ENCODE results near the gene CHTF18.

The CHTF18 gene

DNA sequence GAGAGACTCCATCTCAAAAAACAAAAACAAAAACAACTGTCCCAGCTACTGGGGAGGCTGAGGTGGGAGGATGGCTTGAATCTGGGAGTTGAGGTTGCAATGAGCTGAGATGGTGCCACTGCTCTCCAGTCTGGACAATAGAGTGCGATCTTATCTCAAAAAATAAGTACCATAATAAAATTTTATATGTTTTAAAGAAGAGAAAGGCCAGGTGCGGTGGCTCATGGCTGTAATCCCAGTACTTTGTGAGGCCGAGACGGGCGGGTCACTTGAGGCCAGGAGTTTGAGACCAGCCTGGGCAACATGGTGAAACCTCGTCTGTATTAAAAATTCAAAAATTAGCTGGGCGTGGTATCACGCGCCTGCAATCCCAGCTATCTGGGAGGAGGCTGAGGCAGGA is 11.6 kb upstream of the CHTF18 start:
- DNase-seq, result no peak

DNA sequence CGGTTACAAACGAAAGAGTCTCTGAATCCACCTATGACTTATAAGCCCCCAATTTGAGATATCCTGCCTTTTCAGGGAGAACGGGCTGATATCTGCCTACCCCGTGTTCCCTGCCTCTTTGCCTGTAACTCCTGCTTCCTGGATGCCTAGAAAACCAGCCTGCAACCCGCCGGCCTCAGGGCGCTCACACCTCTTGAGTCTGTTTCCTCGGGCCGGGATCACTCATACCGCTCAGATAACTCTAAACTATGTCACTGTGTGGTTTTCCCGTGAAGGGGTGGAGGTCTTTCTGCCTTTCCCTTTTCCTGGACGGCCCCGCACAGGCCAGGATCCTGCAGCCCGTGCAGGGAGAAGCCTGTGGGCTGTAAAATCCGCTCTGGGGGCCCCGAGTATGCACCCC is 10.6 kb upstream of the CHTF18 start:
- no peak for DNase-seq

DNA sequence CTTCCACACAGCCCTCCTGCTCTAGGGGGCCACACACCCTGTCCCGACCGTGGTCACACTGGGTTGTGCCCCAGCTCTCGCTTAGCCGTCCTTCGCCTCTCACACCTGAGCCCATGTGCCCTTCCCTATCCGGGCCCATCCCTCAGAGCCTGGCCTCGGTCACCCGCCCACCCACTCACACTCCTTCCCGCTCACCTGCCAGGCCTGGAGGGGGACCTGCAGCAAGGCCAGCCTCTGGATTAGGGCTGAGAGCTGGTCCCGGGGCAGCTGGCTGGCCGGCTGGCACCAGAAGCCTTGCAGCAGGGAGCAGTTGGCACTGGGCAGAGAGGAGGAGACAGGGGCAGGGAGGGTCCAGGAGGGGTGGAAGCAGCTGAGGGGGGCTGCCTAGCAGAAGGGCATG is 10.0 kb upstream of the CHTF18 start:
- DNase-seq, result no peak

DNA sequence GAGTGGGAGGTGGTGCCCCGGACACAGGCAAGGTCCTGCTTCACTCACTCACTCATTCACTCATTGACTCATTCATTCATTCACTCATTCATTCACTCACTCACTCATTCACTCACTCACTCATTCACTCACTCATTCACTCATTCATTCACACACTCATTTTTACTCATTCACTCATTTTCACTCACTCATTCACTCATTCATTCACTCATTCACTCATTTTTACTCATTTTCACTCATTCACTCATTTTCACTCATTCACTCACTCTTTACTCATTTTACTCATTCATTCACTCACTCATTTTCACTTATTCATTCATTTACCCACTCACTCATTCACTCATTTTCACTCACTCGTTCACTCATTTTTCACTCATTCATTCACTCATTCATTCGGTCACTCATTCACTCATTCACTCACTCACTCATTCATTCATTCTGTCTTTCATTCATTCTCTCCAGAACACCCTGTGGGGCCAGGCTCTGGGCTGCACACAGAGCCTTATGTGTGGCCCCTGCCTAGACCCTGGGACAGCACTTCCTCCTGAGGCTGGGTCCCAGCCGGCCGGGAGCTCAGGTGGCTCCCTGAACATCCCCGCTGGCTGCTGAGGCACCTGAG is 9.4 kb upstream of the CHTF18 start:
- no peak for DNase-seq

DNA sequence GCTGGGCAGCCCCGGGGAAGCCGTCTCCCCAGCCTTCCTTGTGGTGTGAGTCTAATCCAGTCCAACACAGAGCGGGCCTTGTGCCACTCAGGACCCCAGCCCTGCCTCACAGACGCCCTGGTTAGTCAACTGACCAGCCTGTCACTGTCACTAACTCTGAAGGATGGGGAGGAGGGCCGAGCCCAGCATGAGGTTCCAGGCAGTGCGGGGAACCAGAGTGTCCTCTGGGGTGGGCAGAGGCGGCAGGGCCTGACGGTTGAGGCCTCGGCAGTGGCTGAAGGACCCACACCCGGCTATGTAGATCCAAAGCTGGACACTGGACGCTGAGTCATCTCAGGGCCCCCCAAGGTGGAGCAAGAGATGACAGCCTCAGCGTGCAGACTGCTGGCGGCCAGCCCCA is 8.9 kb upstream of the CHTF18 start:
- no peak for DNase-seq

DNA sequence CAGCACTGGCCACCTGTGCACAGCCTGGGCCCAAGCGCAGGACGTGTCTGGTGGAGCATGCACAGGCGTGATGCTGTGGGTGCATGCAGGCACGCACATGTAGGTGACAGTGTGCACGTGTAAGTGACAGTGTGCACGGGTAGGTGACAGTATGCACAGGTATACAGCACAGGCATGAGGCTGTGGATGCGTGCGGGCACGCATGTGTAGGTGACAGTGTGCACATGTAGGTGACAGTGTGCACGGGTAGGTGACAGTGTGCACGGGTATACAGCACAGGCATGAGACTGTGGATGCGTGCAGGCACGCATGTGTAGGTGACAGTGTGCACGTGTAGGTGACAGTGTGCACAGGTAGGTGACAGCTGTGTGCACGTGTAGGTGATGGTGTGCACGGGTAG is 8.1 kb upstream of the CHTF18 start:
- DNase-seq, result no peak

DNA sequence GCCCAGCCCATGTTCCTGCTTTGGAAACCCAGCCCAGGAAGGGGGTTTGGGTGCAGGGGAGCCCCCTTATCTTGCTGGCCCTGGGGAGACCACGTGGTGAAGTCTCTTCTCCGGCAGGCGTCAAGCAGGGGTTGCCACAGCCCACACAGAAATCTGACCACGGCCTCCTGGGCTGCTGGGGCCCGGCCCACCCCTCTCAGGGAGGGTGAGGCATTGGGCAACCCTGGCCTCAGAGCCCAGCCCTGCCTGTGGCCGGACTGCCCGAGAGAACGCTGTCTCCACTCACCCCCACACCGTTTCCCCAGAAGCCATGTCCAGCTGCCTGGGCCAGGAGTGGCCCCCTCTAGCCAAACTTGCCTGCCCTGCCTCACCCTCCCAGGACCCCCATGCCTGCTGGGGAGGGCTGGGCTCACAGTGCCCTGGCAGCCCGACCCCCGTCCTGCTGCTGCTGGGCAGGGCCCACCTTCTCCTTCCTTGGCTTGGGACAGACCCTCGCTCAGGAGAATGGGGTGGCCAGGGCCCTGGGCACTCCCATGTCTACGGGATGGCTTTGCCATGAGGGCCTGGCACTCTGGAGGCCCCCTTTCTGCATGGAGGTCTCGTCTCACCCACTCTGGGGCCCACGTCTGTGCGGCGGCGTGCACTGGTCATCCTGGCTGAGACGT is 6.9 kb upstream of the CHTF18 start:
- DNase-seq, result no peak

DNA sequence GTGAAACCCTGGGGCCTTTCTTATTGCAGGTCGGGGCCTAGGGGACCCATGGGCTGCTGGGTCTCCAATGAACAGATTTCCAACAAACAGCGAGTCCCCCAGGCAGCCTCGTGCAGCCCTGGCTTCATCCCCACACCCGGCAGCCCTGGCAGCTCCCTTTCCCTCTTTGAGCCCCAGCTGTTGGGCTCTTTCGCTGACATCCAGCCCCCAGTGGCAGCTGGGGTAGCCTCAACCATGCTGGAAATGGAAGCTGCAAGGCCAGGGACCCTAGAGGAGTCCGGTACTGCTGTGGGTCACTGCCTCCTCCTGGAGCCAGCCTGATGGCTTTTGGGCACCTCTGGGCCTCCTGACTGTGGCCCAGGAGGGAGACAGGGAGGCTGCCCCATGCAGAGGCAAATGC is 6.2 kb upstream of the CHTF18 start:
- DNase-seq, result no peak

DNA sequence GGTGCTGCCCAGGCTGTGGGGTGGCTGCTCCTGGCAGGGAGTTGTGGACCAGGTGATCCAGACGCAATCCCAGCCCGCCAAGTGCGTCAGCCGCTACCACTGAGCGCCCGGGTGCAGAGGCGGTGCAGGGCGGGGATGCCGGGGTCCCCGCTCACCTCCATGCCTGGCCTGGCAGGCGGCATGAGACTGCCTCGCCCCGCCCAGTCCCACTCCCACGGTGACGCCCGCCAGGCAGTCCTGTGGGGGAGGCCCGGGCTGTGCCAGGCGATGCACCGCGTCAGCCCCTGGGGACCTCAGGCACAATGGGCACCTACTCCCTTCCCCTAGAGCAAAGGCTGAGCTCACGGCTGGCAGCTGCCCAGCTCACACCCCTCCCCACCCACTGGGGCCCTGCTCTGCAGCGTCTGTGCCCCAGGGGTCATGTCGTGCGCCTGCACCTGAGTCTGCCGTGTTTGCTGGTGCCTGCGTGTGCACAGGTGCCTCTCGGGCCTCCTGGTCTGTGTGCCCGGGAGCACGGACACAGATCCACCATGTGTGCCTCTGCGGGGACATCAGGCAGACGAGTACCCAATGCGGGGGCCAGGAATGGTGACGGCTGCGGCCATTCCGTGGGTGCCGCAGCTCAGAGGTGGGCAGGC is 5.5 kb upstream of the CHTF18 start:
- DNase-seq, result no peak

DNA sequence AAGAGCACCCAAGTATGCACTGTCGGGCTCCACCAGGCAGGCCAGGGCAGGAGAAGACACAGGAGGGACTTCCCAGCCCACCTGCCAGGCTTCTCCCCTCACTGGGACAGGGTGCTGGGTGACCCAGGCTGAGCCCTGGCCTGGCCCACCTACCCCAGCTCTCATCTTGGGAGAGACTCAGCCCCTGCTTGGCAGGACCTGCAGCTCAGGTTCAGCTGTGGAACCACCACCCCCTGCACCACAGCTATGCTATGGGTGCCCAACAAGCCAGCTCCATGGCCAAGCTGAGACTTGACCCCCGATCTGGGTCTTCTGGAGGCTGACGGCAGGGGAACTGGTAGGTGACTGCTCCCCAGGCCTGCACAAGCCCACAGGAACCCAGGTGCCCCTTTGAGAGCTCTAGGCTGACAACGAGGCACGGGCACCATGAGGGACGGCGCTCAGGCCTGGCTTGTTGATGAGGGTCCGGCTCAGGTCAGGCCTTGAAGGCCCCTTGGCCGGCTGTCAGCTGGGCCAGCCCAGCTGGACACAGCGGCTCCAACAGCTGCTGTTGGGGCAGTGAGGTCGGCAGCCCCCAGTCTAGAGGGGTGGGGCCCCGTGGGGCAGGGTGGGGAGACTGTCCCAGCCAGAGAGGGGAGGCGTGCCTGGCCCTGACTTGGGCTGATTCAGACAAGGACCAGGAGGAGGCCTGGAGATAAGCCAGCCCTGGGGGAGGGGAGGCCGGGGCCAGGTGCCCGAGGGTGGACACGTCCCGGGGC is 4.8 kb upstream of the CHTF18 start:
- no peak for DNase-seq

DNA sequence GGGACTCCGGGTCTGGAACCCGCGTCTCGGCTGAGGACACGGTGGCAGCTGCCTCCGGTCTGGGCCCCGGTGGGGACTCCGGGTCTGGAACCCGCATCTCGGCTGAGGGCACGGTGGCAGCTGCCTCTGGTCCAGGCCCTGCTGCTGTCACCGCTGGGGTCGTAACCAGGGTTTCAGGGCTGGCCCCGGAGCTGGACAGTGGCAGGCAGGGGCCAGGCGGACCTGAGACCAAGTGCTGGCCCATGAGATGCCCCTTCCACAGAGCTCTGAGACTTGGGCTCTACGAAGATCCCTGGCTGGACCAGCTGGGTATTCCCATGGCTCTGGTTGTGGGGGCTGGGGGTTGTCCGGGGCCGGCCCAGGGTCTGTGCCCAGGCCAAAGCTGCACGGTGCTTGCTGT is 4.0 kb upstream of the CHTF18 start:
- no peak for DNase-seq

DNA sequence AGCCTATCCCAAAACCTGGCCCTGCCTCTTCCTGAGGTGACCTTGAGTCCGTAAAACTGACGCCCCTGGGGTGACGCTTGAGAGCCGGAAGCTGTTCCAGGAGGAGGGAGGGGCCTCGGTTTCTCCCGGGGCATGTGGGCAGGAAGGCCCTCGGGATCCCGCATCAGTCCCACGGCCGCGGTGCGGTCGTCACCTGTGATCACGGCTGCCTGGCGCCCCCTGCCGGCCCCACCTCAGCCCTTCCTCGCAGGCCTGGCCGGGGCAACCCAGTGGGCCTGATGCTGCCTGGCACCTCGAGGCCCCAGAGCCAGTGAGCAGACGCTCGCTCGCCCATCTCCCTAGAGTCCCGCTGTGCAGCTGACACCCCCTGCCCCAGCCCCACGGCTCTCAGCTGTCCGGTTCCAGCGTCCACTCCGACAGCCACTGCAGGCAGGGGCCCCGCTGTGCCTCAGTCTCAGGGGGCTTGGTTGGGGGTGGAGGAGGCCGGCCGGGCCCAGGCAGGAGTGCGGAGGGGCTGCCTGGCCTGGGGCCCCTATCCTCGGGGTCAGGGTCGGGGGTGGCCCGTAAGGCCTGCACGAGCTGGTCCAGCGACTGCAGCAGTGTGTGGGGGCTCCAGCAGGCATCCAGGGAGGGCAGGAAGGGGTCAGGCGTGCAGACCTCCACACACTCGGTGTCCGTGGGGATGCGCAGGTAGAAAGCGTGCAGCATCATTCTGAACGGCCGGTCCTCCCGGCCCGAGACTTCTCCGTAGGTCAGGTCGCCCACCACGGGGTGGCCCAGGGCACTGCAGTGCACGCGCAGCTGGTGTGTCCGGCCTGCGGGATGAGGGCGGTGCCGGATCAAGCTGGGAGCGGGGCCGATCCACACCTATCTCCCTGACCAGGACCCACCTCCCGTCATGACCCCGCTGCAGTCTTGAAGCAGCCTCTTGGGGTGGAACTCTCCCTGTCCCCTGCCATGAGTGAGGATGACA is 2.6 kb upstream of the CHTF18 start:
- peak; percentile 78 for DNase-seq

DNA sequence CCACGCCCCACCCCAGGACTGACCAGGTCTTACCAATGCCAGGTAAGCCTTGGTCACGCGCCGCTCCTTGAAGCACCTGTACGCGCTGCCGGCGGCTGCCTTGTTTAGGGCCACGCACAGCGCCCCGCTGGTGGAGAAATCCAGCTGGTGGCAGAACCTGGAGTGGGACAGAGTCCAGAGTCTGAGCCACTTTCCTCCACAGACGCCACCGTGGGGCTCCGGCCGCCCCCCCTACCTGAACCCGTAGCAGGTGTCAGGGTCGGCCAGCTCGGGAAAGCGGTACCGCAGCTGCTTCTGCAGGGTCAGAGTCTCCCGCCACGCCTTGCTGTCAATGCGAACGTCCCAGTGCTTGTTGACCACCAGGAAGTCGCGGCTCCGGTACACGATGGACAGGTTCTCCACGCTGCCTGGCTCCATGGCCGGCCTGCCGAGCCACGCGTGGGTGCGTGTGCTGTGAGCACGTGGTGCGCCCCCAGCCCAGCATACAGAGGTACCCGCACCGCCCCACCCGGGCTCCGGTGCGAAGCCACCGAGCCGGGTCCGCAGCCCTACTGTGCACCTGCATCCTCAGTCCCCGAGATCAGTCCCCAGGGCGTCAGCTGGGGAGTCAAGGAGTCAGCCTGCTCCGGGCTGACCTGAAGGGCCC is 976 bp upstream of the CHTF18 start:
- DNase-seq, result no peak

DNA sequence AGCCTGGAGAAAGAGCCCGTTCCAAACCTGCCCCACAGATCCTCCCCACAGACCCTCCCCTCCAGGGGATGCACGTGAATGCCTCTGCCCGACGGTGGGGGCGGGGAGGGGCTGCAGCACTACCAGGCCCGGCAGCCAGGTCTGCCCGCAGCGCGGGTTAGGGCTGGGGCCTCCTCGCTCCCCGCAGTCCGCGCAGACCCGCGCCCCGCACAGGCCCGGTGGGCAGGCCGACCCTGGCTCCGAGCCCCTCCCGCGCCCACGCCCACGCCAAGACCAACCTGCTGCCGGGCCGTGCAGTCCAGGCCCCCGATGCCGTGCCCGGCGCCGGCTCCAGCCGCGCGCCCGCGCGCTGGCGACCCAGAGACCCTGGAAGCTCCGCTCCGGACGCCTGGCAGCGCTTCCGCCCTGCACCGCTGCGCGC is 432 bp upstream of the CHTF18 start, which contains the start of gene RPUSD1:
Gene RPUSD1, minus strand, starts transcription at position 404 of the 421 bp plus-strand sequence. CDS start 644 bp downstream, outside the sequence.
- no peak for DNase-seq

DNA sequence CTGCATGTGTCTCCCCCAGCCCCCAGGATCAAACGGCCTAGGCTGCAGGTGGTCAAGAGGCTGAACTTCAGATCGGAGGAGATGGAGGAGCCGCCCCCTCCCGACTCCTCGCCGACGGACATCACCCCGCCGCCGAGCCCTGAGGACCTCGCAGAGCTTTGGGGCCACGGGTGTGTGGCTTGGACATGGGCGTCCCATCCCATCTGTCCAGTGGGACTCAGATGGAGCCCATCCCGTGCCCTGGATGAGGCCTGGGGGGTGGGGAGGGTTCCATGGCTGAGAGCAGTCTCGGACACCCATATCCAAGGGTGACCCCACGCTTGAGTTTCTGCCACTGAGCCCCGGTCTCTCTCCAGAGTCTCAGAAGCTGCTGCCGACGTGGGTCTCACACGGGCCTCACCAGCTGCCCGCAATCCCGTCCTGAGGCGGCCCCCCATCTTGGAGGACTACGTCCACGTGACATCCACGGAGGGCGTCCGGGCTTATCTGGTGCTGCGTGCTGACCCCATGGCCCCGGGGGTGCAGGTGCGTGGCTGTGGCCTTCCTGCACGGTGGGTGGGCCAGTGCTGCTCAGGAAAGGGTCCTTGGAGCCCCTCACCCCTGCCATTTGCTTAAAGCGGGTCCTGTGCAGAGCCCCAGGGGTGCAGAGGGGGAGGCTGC is 901 bp downstream of the CHTF18 start:
- no peak for DNase-seq

DNA sequence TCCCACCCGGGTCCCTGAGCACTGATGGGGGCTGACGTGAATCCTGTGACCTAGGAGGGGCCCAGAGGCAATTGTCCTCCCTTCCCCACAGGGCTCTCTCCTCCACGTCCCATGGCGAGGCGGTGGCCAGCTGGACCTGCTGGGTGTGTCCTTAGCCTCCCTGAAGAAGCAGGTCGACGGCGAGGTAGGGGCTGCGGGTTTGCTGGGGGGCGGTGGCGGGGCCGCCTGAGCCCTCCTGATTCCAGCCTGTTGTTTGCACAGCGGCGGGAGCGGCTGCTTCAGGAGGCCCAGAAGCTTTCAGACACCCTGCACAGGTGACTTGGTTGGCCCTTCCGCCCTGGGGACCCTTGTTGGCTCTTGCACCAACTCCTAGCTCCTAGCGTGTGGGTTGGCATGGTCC is 1.7 kb downstream of the CHTF18 start:
- DNase-seq, result no peak

DNA sequence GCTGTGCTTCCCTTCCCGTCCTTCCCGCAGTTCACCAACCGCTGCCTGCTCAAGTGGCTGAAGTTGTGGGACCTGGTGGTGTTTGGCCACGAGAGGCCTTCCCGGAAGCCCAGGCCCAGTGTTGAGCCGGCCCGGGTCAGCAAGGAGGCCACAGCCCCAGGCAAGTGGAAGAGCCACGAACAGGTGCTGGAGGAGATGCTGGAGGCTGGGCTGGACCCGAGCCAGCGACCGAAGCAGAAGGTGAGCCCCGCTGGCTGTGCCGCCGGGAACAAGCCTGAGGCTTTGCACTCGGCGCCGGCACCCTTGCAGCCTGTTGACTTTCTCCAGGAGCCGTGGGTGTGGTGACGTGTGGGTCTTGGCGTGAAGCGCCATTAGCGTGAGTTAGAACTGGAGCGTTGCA is 2.7 kb downstream of the CHTF18 start:
- no peak for DNase-seq

DNA sequence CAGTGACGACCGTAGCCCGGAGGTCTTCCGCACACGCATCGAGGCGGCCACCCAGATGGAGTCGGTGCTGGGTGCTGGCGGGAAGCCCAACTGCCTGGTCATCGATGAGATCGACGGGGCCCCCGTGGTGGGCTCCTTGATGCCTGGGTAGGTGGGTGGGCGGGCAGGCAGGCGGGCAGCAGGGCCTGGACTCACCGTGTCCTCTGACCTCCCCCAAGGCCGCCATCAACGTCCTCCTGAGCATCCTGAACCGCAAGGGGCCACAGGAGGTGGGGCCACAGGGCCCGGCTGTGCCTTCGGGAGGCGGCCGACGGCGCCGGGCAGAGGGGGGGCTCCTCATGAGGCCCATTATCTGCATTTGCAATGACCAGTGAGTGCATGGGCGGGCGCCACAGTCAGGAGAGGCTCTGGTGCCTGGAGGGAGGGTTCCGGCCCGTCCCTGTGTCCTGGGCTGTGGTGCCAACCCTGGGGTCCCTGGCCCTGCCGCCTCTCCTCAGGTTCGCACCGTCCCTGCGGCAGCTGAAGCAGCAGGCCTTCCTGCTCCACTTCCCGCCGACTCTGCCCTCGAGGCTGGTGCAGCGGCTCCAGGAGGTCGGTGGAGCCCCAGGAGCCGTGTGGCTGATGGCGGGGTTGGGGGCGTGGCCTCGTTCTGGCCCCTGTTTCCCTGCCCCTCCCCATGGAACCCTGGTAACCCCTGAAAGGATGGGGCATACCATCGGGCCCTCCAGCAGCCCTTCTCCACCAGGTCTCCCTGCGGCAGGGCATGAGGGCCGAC is 4.0 kb downstream of the CHTF18 start:
- DNase-seq, result no peak

DNA sequence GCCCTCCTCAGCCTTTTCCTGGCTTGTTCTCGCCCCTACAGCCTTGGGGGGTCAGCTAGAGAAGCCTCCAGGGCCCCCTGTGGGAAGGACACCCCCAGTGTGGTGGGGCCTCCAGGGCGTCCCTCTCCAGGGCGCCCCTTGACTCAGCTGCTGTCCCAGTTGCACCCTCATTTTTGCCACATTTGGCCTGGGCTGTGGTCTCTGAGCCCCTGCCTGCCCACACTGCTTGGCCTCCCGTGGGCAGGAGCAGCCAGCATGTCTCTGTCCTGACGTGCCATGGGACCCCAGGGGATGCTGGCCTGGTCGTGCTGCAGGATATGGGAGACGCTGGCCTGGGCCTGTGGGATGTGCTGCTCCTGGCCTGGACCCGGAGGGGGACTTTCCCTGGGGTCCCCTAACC is 5.0 kb downstream of the CHTF18 start:
- no peak for DNase-seq

DNA sequence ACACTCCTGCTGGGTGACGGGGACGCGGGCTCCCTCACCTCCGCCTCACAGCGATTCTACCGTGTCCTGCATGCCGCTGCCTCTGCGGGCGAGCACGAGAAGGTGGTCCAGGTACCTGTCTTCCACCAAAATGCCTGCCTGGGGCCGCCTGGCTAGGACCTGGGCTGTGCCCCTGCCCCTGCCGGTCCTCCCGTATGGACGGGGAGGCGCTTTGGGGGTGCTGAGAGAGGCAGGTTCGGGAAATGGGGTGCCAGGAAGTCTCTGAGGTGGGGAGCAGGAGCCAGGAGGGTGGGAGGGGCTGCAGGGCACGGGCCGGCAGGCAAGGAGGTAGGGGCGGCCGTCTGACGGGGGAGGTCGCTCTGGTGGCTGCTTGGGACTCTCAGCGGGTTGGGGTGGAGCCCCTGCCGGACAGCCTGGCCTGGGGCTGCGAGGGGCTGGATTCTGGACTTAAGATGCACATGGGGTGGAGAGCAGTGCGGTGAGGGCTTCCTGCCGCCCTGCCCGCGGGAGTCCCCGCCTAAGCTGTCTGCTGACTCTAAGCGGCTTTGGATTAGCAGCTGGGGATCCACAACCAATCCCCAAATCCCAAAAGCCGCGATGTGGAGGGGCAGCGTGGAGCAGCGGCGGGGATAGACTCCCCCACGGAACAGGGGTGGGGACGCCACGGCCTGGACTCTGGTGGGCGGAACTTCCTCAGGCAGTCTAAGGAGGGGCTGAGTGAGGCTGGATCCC is 5.8 kb downstream of the CHTF18 start:
- no peak for DNase-seq
